Hepatocyte (in vitro differentiated cells): ENCODE measurements around the gene SNHG17. TPM values are rescaled to one million over a fixed set of nuclear protein-coding genes. Genes with fewer than 3 reads are reported as not detected.
"Not testable (repeated sequence)": the region's sequence is repeated elsewhere in the genome, so short reads cannot be mapped to it uniquely, and the experiment has no call there.

Experiments
- DNase-seq: peaks from one replicate; pipeline ENCODE4 v3.0.0-alpha.2; 2016; ENCODE audit warnings: low spot score
- H2AFZ ChIP-seq: fragments of 200-600 bp; sonication (generic); 2 replicates; pipeline ENCODE4 v1.6.0; 2016; ENCODE audit warnings: antibody characterized with exemption, mild to moderate bottlenecking
- H3K27ac ChIP-seq: fragments of 200-600 bp; sonication (generic); 2 replicates; pipeline ENCODE4 v1.5.1; 2016; ENCODE audit warnings: mild to moderate bottlenecking
- H3K27me3 ChIP-seq: fragments of 200-600 bp; sonication (generic); 2 replicates; pipeline ENCODE4 v1.6.1; 2016
- H3K36me3 ChIP-seq: fragments of 200-600 bp; sonication (generic); replicated peaks from 2 replicates; pipeline ENCODE4 v1.5.1; 2016; ENCODE audit warnings: low read depth; ENCODE audit not compliant: insufficient read depth
- H3K4me1 ChIP-seq: fragments of 200-600 bp; sonication (generic); 2 replicates; pipeline ENCODE4 v1.5.1; 2016; ENCODE audit warnings: mild to moderate bottlenecking, moderate library complexity; ENCODE audit not compliant: insufficient read depth
- H3K4me2 ChIP-seq: fragments of 200-600 bp; sonication (generic); 2 replicates; pipeline ENCODE4 v1.6.0; 2016
- H3K4me3 ChIP-seq: fragments of 200-600 bp; sonication (generic); 2 replicates; pipeline ENCODE4 v1.5.1; 2016; ENCODE audit warnings: mild to moderate bottlenecking
- H3K79me2 ChIP-seq: fragments of 200-600 bp; sonication (generic); 2 replicates; pipeline ENCODE4 v1.6.0; 2017; ENCODE audit warnings: mild to moderate bottlenecking
- H3K9me2 ChIP-seq: fragments of 200-600 bp; sonication (generic); replicated peaks from 2 replicates; pipeline ENCODE4 v1.6.0; 2017; ENCODE audit warnings: mild to moderate bottlenecking; ENCODE audit not compliant: insufficient read depth
- H3K9me3 ChIP-seq: fragments of 200-600 bp; sonication (generic); 2 replicates; pipeline ENCODE4 v1.5.1; 2016; ENCODE audit warnings: low read depth, mild to moderate bottlenecking
- H4K20me1 ChIP-seq: fragments of 200-600 bp; sonication (generic); 2 replicates; pipeline ENCODE4 v1.6.0; 2016; ENCODE audit warnings: mild to moderate bottlenecking; ENCODE audit not compliant: insufficient read depth, poor library complexity, severe bottlenecking
- EZH2 ChIP-seq: fragments of 200-600 bp; sonication (generic); IDR thresholded peaks from 2 replicates; pipeline ENCODE4 v1.6.1; 2016; ENCODE audit warnings: antibody characterized with exemption, mild to moderate bottlenecking, borderline replicate concordance
- EZH2phosphoT487 ChIP-seq: fragments of 200-600 bp; sonication (generic); IDR thresholded peaks from one replicate; pipeline ENCODE4 v1.6.1; 2018; ENCODE audit warnings: antibody characterized with exemption, mild to moderate bottlenecking, low read depth, moderate library complexity; ENCODE audit not compliant: unreplicated experiment, severe bottlenecking
- WGBS: methylation state at CpG from one replicate; pipeline ENCODE4 v1.1.6; 2016; ENCODE audit warnings: low lambda C conversion rate; ENCODE audit errors: missing lambda C conversion rate; 5-methylcytosine and 5-hydroxymethylcytosine counted together
- polyA plus RNA-seq: library from polyadenylated mRNA; unstranded; fragments of >200 nt; fragmentation: Nextera tagmentation; extraction: Ambion mirVana; gene quantifications from 2 replicates; pipeline ENCODE4 v1.2.1, GENCODE V29; 2016
- total RNA-seq: library from RNA; depleted of rRNA; stranded (reverse); fragments of >200 nt; gene quantifications from 2 replicates; pipeline ENCODE4 v1.2.3, GENCODE V29; 2014
- TF ChIP-seq, protein P1 (sequence below): fragments of 200-600 bp; sonication (generic); IDR thresholded peaks from 2 replicates; pipeline ENCODE4 v1.5.1; 2016; ENCODE audit warnings: antibody characterized with exemption, mild to moderate bottlenecking; ENCODE audit not compliant: poor library complexity

SNHG17 gene
- total and polyA plus RNA-seq, 2 experiments from 2014 or later = 8.5 to 24.3 TPM

- WGBS = 5% methylated on average over 16 of the region's 16 CpGs
- H3K27ac ChIP-seq = peak overlapping the region; percentile 91
- TF ChIP-seq EZH2 = no peak
- TF ChIP-seq, protein P1, sequence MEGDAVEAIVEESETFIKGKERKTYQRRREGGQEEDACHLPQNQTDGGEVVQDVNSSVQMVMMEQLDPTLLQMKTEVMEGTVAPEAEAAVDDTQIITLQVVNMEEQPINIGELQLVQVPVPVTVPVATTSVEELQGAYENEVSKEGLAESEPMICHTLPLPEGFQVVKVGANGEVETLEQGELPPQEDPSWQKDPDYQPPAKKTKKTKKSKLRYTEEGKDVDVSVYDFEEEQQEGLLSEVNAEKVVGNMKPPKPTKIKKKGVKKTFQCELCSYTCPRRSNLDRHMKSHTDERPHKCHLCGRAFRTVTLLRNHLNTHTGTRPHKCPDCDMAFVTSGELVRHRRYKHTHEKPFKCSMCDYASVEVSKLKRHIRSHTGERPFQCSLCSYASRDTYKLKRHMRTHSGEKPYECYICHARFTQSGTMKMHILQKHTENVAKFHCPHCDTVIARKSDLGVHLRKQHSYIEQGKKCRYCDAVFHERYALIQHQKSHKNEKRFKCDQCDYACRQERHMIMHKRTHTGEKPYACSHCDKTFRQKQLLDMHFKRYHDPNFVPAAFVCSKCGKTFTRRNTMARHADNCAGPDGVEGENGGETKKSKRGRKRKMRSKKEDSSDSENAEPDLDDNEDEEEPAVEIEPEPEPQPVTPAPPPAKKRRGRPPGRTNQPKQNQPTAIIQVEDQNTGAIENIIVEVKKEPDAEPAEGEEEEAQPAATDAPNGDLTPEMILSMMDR = no peak
- no peak for TF ChIP-seq EZH2phosphoT487
Measured at GRCh38 chr20:38434301-38434741, 807 bp downstream of the SNHG17 start.

GRCh38 chr20:38433304-38433972, 1.7 kb downstream of the SNHG17 start:
- Histone ChIP-seq H3K79me2 (peaks cover 55% of the 10 kb centered on the region), H3K27me3 (no peaks in the 10 kb centered on the region), H3K4me2 (peak overlapping the region; percentile 79), H4K20me1 (peaks cover 36% of the 10 kb centered on the region), H3K4me3 (peak overlapping the region; percentile 72), H3K27ac (no peak overlapping the region), H3K9me3 (no peaks in the 10 kb centered on the region), H3K36me3 (no peaks in the 10 kb centered on the region), H2AFZ (no peak overlapping the region), H3K4me1 (peaks cover 8% of the 10 kb centered on the region), H3K9me2 (no peaks in the 10 kb centered on the region)
- 86% methylated on average over 9 of the region's 9 CpGs for WGBS
- DNase-seq = no peak
- TF ChIP-seq, protein P1 = no peak
- TF ChIP-seq EZH2phosphoT487 (no peak), EZH2 (no peak)

More at GRCh38 chr20:38434301-38434741, 807 bp downstream of the SNHG17 start:
- Histone ChIP-seq H3K36me3 (no peaks in the 10 kb centered on the region), H3K27me3 (no peaks in the 10 kb centered on the region), H3K4me3 (peak overlapping the region; percentile 72), H2AFZ (peak overlapping the region; percentile 97), H3K4me2 (peak overlapping the region; percentile 79), H3K9me3 (no peaks in the 10 kb centered on the region), H3K9me2 (no peaks in the 10 kb centered on the region), H3K79me2 (peaks cover 55% of the 10 kb centered on the region), H4K20me1 (peaks cover 31% of the 10 kb centered on the region), H3K4me1 (peaks cover 8% of the 10 kb centered on the region)
- DNase-seq = peak; percentile 45

DNA sequence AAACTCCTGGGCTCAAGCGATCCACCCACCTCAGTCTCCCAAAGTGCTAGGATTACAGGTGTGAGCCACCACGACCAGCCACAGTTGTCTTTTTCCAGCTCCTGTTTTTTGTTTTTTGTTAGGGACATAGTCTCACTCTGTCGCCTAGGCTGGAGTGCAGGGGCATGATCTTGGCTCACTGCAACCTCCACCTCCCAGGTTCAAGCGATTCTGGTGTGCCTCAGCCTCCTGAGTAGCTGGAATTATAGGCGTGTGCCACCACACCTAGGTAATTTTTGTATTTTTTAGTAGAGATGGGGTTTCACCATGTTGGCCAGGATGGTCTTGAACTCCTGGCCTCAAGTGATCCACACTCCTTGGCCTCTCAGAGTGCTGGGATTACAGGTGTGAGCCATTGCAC, 2.3 kb downstream of the SNHG17 start:
- WGBS = 96% methylated on average over 5 of the region's 5 CpGs
- H3K27me3 ChIP-seq, H3K36me3 ChIP-seq, H2AFZ ChIP-seq, H3K9me3 ChIP-seq, H3K9me2 ChIP-seq, H3K27ac ChIP-seq, H3K4me3 ChIP-seq, DNase-seq, H3K4me1 ChIP-seq: not testable (repeated sequence)
- Histone ChIP-seq H3K4me2 (peak overlapping the region; percentile 79), H3K79me2 (peaks cover 55% of the 10 kb centered on the region), H4K20me1 (peaks cover 36% of the 10 kb centered on the region)

- H3K9me2 ChIP-seq = no peaks in the 10 kb centered on the region
- 93% methylated on average over 6 of the region's 6 CpGs for WGBS
- H2AFZ ChIP-seq = no peak overlapping the region
- H3K9me3 ChIP-seq = no peaks in the 10 kb centered on the region
- no peak overlapping the region for H3K4me2 ChIP-seq
- no peaks in the 10 kb centered on the region for H3K36me3 ChIP-seq
- H3K4me3 ChIP-seq = no peak overlapping the region
- no peak for DNase-seq
- no peak overlapping the region for H3K27ac ChIP-seq
- H3K4me1 ChIP-seq = peaks cover 8% of the 10 kb centered on the region
- H4K20me1 ChIP-seq = peaks cover 36% of the 10 kb centered on the region
- peaks cover 55% of the 10 kb centered on the region for H3K79me2 ChIP-seq
- no peaks in the 10 kb centered on the region for H3K27me3 ChIP-seq
- TF ChIP-seq, protein P1 = no peak
- no peak for TF ChIP-seq EZH2
- no peak for TF ChIP-seq EZH2phosphoT487
Measured at GRCh38 chr20:38432292-38432691, 2.8 kb downstream of the SNHG17 start.
